ENCODE data around the gene ROR2.

GRCh38 chr9:91676046-91676445 is 274.0 kb downstream of the ROR2 start:
- no peak for TF ChIP-seq SAFB2 (CRISPR knock-in tag; IDR thresholded peaks at IDR 0.05; ENCODE audit: borderline replicate concordance, low read depth)
- no peak for TF ChIP-seq RFX5 (IDR thresholded peaks at IDR 0.05; ENCODE audit: low read depth, low read length)
- no peak for TF ChIP-seq POLR2A (IDR thresholded peaks at IDR 0.05; ENCODE audit: insufficient read depth in 1 of 2, low read depth in 2 of 2, low read length in 2 of 2)
